IMR-90 (cell line): ENCODE results near the gene FAM181B. TPM values are rescaled to one million over a fixed set of nuclear protein-coding genes. Genes with fewer than 3 reads are reported as not detected.

Experiments
- ATAC-seq: fragments of 200-7000 bp; cut with Tn5 transposase; 2 replicates; pipeline ENCODE4 v1.9.1; 2020; ENCODE audit warnings: low read depth, mild to moderate bottlenecking, moderate library complexity
- BruUV-seq: library from RNA; stranded (reverse); fragments of 400-500 nt; replicated peaks from 2 replicates; lab custom pipeline; 2021; lab: Mats Ljungman, UMichigan
- CTCF ChIA-PET: fragments of 300-600 bp; formaldehyde crosslinking; extraction: SDS; loops from one replicate; lab custom pipeline; 2021; ENCODE audit warnings: antibody characterized with exemption; lab: Yijun Ruan, JAX
- POLR2A ChIA-PET: fragments of 300-600 bp; sonication (Branson Sonifier 250); formaldehyde crosslinking; loops from one replicate; lab custom pipeline; 2022; ENCODE audit warnings: antibody characterized with exemption; ENCODE audit not compliant: unreplicated experiment; lab: Charles Lee
- DNase-seq: peaks from one replicate; pipeline ENCODE4 v3.0.0; 2013
- H2AFZ ChIP-seq: replicated peaks from 2 replicates; pipeline ENCODE3; 2013; ENCODE audit warnings: low read length, mild to moderate bottlenecking; ENCODE audit not compliant: poor library complexity
- H2AK5ac ChIP-seq: 2 replicates; pipeline ENCODE4 v1.6.1; 2013; ENCODE audit warnings: low read depth, low read length, inconsistent platforms
- H2AK9ac ChIP-seq: replicated peaks from 2 replicates; pipeline ENCODE3; 2013; ENCODE audit warnings: mild to moderate bottlenecking, low read depth, low read length, moderate library complexity; ENCODE audit not compliant: poor library complexity
- H2BK120ac ChIP-seq: 2 replicates; pipeline ENCODE4 v1.6.1; 2013; ENCODE audit warnings: low read depth, low read length, inconsistent platforms
- H2BK15ac ChIP-seq: 3 replicates; pipeline ENCODE4 v1.6.1; 2013; ENCODE audit warnings: low read depth, low read length, inconsistent platforms
- H2BK20ac ChIP-seq: 2 replicates; pipeline ENCODE4 v1.6.1; 2013; ENCODE audit warnings: low read depth, mild to moderate bottlenecking, inconsistent platforms, low read length, moderate library complexity
- H2BK5ac ChIP-seq: 2 replicates; pipeline ENCODE4 v1.6.1; 2013; ENCODE audit warnings: mild to moderate bottlenecking, low read depth, low read length, inconsistent platforms; ENCODE audit not compliant: poor library complexity, severe bottlenecking
- H3K14ac ChIP-seq: replicated peaks from 2 replicates; pipeline ENCODE4 v1.6.1; 2013; ENCODE audit warnings: low read depth, low read length, inconsistent platforms
- H3K18ac ChIP-seq: 2 replicates; pipeline ENCODE4 v1.6.1; 2013; ENCODE audit warnings: low read depth, low read length, control low read depth
- H3K23ac ChIP-seq: 2 replicates; pipeline ENCODE4 v1.6.1; 2013; ENCODE audit warnings: low read depth, low read length, inconsistent platforms
- H3K27ac ChIP-seq: 2 replicates; pipeline ENCODE4 v1.5.1; 2013; ENCODE audit warnings: mild to moderate bottlenecking, control low read depth, low read length; ENCODE audit not compliant: insufficient read depth
- H3K27me3 ChIP-seq: 2 replicates; pipeline ENCODE4 v1.6.1; 2013; ENCODE audit warnings: low read length; ENCODE audit not compliant: control insufficient read depth, insufficient read depth
- H3K36me3 ChIP-seq: 2 replicates; pipeline ENCODE4 v1.6.1; 2013; ENCODE audit warnings: low read length, mixed read lengths; ENCODE audit not compliant: control insufficient read depth, insufficient read depth
- H3K4ac ChIP-seq: 2 replicates; pipeline ENCODE4 v1.6.1; 2013; ENCODE audit warnings: low read depth, low read length, inconsistent platforms
- H3K4me1 ChIP-seq: 2 replicates; pipeline ENCODE4 v1.6.1; 2013; ENCODE audit warnings: low read length, mixed read lengths; ENCODE audit not compliant: control insufficient read depth, insufficient read depth
- H3K4me2 ChIP-seq: 2 replicates; pipeline ENCODE4 v1.6.1; 2013; ENCODE audit warnings: low read depth, mild to moderate bottlenecking, control low read depth, low read length, moderate library complexity
- H3K4me3 ChIP-seq: 2 replicates; pipeline ENCODE4 v1.5.1; 2013; ENCODE audit warnings: low read depth, mild to moderate bottlenecking, control low read depth, low read length, moderate library complexity; ENCODE audit not compliant: insufficient read depth
- H3K56ac ChIP-seq: 2 replicates; pipeline ENCODE4 v1.6.1; 2013; ENCODE audit warnings: low read length, inconsistent platforms; ENCODE audit not compliant: insufficient read depth; ENCODE audit errors: extremely low read depth
- H3K79me1 ChIP-seq, 2 experiments: 2 replicates each; pipeline ENCODE4 v1.6.1; 2013; ENCODE audit warnings: low read length in 2 of 2, inconsistent platforms in 1 of 2, low read depth in 1 of 2
- H3K9ac ChIP-seq: 2 replicates; pipeline ENCODE4 v1.6.1; 2013; ENCODE audit warnings: low read depth, low read length, control low read depth
- H3K9me1 ChIP-seq: 2 replicates; pipeline ENCODE4 v1.6.1; 2013; ENCODE audit warnings: low read length, inconsistent platforms; ENCODE audit not compliant: insufficient read depth
- H3K9me3 ChIP-seq: 2 replicates; pipeline ENCODE4 v1.6.1; 2013; ENCODE audit warnings: low read length; ENCODE audit not compliant: control insufficient read depth, insufficient read depth
- H4K20me1 ChIP-seq: 2 replicates; pipeline ENCODE4 v1.6.1; 2013; ENCODE audit warnings: low read length, inconsistent platforms; ENCODE audit not compliant: insufficient read depth
- H4K5ac ChIP-seq: 2 replicates; pipeline ENCODE4 v1.6.1; 2013; ENCODE audit warnings: mild to moderate bottlenecking, low read depth, low read length, control low read depth
- H4K8ac ChIP-seq, 2 experiments: 2 replicates each; pipeline ENCODE4 v1.6.1; 2013; ENCODE audit warnings: low read depth in 2 of 2, low read length in 2 of 2, control low read depth in 1 of 2, inconsistent platforms in 1 of 2
- H4K91ac ChIP-seq: 2 replicates; pipeline ENCODE4 v1.6.1; 2013; ENCODE audit warnings: low read depth, low read length, inconsistent platforms; ENCODE audit not compliant: insufficient read depth
- BHLHE40 ChIP-seq: fragments of 150-350 bp; IDR thresholded peaks from 2 replicates; pipeline ENCODE4 v1.6.1; 2016; ENCODE audit warnings: mild to moderate bottlenecking, low read depth, low read length
- CEBPB ChIP-seq: IDR thresholded peaks from 2 replicates; pipeline ENCODE4 v1.6.1; 2012; ENCODE audit warnings: low read depth, low read length, improper control_type of control experiment
- CHD1 ChIP-seq: IDR thresholded peaks from 2 replicates; pipeline ENCODE4 v1.6.1; 2012; ENCODE audit warnings: low read depth, low read length, improper control_type of control experiment
- FOS ChIP-seq: fragments of 150-350 bp; IDR thresholded peaks from 2 replicates; pipeline ENCODE4 v1.6.1; 2016; ENCODE audit warnings: low read depth, low read length
- MAFK ChIP-seq: IDR thresholded peaks from 2 replicates; pipeline ENCODE4 v1.6.1; 2012; ENCODE audit warnings: low read depth, low read length, improper control_type of control experiment
- MAZ ChIP-seq: IDR thresholded peaks from 2 replicates; pipeline ENCODE4 v1.6.1; 2012; ENCODE audit warnings: low read depth, mild to moderate bottlenecking, low read length, improper control_type of control experiment, moderate library complexity, borderline replicate concordance
- MXI1 ChIP-seq: IDR thresholded peaks from 2 replicates; pipeline ENCODE4 v1.6.1; 2012; ENCODE audit warnings: low read depth, mild to moderate bottlenecking, low read length, moderate library complexity, borderline replicate concordance
- NFE2L2 ChIP-seq: fragments of 150-350 bp; IDR thresholded peaks from 2 replicates; pipeline ENCODE4 v1.6.1; 2016; ENCODE audit warnings: low read depth, mild to moderate bottlenecking, low read length
- POLR2A ChIP-seq: IDR thresholded peaks from 2 replicates; pipeline ENCODE4 v1.6.1; 2012; ENCODE audit warnings: mild to moderate bottlenecking, low read depth, low read length
- RAD21 ChIP-seq: IDR thresholded peaks from 2 replicates; pipeline ENCODE4 v1.6.1; 2012; ENCODE audit warnings: low read length, improper control_type of control experiment
- RCOR1 ChIP-seq: IDR thresholded peaks from 2 replicates; pipeline ENCODE4 v1.6.1; 2012; ENCODE audit warnings: mild to moderate bottlenecking, low read length, improper control_type of control experiment; ENCODE audit not compliant: insufficient replicate concordance
- RFX5 ChIP-seq: IDR thresholded peaks from 2 replicates; pipeline ENCODE4 v1.8.0; 2012; ENCODE audit warnings: low read depth, mild to moderate bottlenecking, low read length, moderate library complexity
- SMC3 ChIP-seq: fragments of 150-350 bp; IDR thresholded peaks from 2 replicates; pipeline ENCODE4 v1.6.1; 2016; ENCODE audit warnings: low read depth, mild to moderate bottlenecking, antibody characterized with exemption, low read length, moderate library complexity
- WGBS, 2 experiments: methylation state at CpG; one replicate each; pipeline versions ENCODE4 v1.1.5 to v1.1.7; 2013; ENCODE audit warnings: missing lambda C conversion rate in 2 of 2; ENCODE audit not compliant: insufficient read length in 1 of 2; ENCODE audit errors: extremely low coverage in 2 of 2; 5-methylcytosine and 5-hydroxymethylcytosine counted together
- dilution Hi-C: fragments of 300-500 bp; cut with HindIII; formaldehyde crosslinking; loops from one replicate; pipeline ENCODE4 v1.14.3; 2018; ENCODE audit warnings: low sequenced_read_pairs; ENCODE audit not compliant: unreplicated experiment
- in situ Hi-C: fragments of 300-500 bp; cut with MboI; formaldehyde crosslinking; loops from 3 replicates; pipeline ENCODE4 v1.14.3; 2019; ENCODE audit warnings: low sequenced_read_pairs, inconsistent platforms, mixed read lengths
- intact Hi-C: fragments of 100-400 bp; cut with micrococcal nuclease; formaldehyde crosslinking; loops from 2 replicates; pipeline ENCODE4 v1.10.0; 2022
- polyA plus RNA-seq, 3 experiments: library from polyadenylated mRNA; depleted of rRNA; stranded (reverse); fragments of >200 nt; gene quantifications; 2 replicates each; pipeline ENCODE4 v1.2.3, GENCODE V29; 2012; ENCODE audit warnings: low replicate concordance in 1 of 3
- total RNA-seq: library from RNA; depleted of rRNA; stranded (reverse); fragments of >200 nt; gene quantifications from 2 replicates; pipeline ENCODE4 v1.2.3, GENCODE V29; 2012
- TF ChIP-seq, protein P1 (sequence below): conservative IDR thresholded peaks from 2 replicates; pipeline ENCODE4 v1.5.1; 2012; ENCODE audit warnings: mild to moderate bottlenecking, low read depth, low read length, improper control_type of control experiment
- TF ChIP-seq, protein P2 (sequence below): fragments of 150-350 bp; IDR thresholded peaks from 2 replicates; pipeline ENCODE4 v1.6.1; 2016; ENCODE audit warnings: low read depth, mild to moderate bottlenecking, low read length, moderate library complexity, borderline replicate concordance
- TF ChIP-seq, protein P3 (sequence below): fragments of 150-350 bp; IDR thresholded peaks from 2 replicates; pipeline ENCODE4 v1.6.1; 2017; ENCODE audit warnings: mild to moderate bottlenecking, antibody characterized with exemption, low read length, low read depth

The FAM181B gene
- total and polyA plus RNA-seq, 2 of the 4 experiments (the other 2 are of a cell fraction): not detected

DNA sequence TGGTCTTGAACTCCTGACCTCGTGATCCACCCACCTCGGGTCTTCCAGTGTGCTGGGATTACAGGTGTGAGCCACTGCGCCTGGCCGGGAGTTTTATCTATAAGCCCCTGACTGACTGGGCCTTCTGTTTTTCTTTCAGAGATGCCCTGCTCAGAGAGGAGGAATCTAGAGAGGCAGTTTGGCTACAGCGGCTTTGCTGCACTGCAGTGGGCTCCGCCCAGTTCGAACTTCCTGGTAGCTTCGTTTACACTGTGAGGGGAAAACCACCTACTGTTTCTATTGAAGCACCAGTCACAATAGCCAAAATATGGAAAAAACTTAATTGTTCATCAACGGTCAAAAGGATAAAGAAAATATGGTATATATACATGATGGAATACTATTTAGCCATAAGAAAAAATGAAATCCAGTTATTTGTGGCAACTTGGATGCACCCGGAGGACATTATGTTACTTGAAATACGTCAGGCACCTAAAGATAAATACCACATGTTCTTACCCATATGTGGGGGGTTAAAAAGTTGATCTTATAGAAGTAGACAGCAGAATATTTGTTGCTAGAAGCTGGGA lies 31.9 kb upstream of the FAM181B start:
- Histone ChIP-seq H4K8ac (no peak overlapping the region), H3K56ac (no peak overlapping the region), H3K27me3 (peaks cover 2% of the 10 kb centered on the region), H3K36me3 (no peaks in the 10 kb centered on the region), H3K18ac (no peak overlapping the region), H2BK20ac (no peak overlapping the region), H3K9ac (no peak overlapping the region), H2BK15ac (no peak overlapping the region), H3K23ac (no peak overlapping the region), H3K14ac (no peak overlapping the region), H3K9me1 (no peaks in the 10 kb centered on the region), H3K9me3 (no peaks in the 10 kb centered on the region), H2AK9ac (no peak overlapping the region), H4K91ac (no peak overlapping the region), H3K4me2 (no peak overlapping the region), H3K27ac (no peak overlapping the region), H2BK5ac (no peak overlapping the region), H3K4ac (no peak overlapping the region), H2AFZ (no peak overlapping the region), H2BK120ac (no peak overlapping the region), H2AK5ac (no peak overlapping the region), H3K79me1 (no peaks in the 10 kb centered on the region), H4K20me1 (no peaks in the 10 kb centered on the region), H4K5ac (no peak overlapping the region), H3K4me1 (no peaks in the 10 kb centered on the region), H3K4me3 (no peak overlapping the region)
- TF ChIP-seq SMC3 (no peak), RFX5 (no peak), MXI1 (no peak), POLR2A (no peak), CEBPB (no peak), NFE2L2 (no peak), BHLHE40 (no peak), MAZ (no peak), CHD1 (no peak), FOS (no peak), RCOR1 (no peak), MAFK (no peak), RAD21 (no peak)
- TF ChIP-seq, protein P1, sequence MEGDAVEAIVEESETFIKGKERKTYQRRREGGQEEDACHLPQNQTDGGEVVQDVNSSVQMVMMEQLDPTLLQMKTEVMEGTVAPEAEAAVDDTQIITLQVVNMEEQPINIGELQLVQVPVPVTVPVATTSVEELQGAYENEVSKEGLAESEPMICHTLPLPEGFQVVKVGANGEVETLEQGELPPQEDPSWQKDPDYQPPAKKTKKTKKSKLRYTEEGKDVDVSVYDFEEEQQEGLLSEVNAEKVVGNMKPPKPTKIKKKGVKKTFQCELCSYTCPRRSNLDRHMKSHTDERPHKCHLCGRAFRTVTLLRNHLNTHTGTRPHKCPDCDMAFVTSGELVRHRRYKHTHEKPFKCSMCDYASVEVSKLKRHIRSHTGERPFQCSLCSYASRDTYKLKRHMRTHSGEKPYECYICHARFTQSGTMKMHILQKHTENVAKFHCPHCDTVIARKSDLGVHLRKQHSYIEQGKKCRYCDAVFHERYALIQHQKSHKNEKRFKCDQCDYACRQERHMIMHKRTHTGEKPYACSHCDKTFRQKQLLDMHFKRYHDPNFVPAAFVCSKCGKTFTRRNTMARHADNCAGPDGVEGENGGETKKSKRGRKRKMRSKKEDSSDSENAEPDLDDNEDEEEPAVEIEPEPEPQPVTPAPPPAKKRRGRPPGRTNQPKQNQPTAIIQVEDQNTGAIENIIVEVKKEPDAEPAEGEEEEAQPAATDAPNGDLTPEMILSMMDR: no peak
- TF ChIP-seq, protein P2, sequence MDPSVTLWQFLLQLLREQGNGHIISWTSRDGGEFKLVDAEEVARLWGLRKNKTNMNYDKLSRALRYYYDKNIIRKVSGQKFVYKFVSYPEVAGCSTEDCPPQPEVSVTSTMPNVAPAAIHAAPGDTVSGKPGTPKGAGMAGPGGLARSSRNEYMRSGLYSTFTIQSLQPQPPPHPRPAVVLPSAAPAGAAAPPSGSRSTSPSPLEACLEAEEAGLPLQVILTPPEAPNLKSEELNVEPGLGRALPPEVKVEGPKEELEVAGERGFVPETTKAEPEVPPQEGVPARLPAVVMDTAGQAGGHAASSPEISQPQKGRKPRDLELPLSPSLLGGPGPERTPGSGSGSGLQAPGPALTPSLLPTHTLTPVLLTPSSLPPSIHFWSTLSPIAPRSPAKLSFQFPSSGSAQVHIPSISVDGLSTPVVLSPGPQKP: no peak
- TF ChIP-seq, protein P3, sequence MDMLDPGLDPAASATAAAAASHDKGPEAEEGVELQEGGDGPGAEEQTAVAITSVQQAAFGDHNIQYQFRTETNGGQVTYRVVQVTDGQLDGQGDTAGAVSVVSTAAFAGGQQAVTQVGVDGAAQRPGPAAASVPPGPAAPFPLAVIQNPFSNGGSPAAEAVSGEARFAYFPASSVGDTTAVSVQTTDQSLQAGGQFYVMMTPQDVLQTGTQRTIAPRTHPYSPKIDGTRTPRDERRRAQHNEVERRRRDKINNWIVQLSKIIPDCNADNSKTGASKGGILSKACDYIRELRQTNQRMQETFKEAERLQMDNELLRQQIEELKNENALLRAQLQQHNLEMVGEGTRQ: no peak
- dilution Hi-C loops (no loop called here), intact Hi-C loops (no loop called here), in situ Hi-C loops (no loop called here)
- BruUV-seq: no TSS peak
- no peak for DNase-seq
- CTCF ChIA-PET: interaction anchor here (2.3 kb wide), 1 partner anchor 10 kb away, joined by 12 read pairs; no protein-coding TSS in a partner anchor
- no CpG with 5 or more reads among the region's 11 CpGs for WGBS, 2 experiments
- POLR2A ChIA-PET: no interaction called here
- ATAC-seq: no peak
